GM19324 (cell line): ENCODE measurements around the gene HOMER1.
"Not testable (repeated sequence)": the region's sequence is repeated elsewhere in the genome, so short reads cannot be mapped to it uniquely, and the experiment has no call there.

Source experiments
- ATAC-seq: cut with Tn5 transposase; IDR thresholded peaks from one replicate; pipeline ENCODE4 v1.9.1; 2021; ENCODE audit warnings: mild to moderate bottlenecking, moderate library complexity; ENCODE audit not compliant: unreplicated experiment, low FRiP score

HOMER1 gene

DNA sequence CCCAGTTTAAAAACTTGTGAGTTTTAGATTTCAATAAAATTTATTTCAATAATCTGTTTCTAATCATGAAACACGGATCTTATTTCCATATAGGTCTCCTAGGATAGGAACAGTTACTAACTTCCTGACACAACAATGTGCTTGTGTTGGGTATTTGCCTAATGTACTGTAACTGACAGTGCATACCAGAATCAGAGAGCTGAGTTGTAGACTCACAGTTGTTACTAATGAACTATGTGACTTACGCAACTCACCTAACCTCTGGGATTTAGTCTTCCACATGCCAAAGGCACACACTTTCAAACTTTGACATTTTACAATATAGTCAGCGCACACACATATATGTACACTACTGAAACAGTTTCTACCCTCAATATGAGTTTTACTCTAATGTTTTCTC lies 77.7 kb downstream of the HOMER1 start:
- no peak for ATAC-seq

- no peak for ATAC-seq
Observed at GRCh38 chr5:79430196-79430595, 83.7 kb downstream of the HOMER1 start.

DNA sequence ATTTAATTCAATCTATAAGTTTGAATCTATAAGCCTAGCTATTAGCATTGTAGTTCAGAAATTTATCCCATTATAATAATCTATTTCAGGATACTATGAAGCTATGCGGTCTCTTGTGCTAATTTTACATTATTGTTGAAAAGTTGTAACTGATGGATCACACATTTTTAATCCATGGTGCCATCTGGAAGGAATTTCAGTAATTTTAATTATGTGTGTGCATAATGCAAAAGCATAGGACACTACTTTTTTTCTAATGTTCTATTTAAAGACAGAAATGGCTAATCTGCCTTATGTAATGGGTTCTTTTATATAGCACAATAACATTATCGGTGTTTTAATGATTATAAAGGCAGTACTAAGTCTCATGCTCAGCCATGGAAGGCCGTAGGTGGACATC lies 90.6 kb downstream of the HOMER1 start:
- no peak for ATAC-seq

DNA sequence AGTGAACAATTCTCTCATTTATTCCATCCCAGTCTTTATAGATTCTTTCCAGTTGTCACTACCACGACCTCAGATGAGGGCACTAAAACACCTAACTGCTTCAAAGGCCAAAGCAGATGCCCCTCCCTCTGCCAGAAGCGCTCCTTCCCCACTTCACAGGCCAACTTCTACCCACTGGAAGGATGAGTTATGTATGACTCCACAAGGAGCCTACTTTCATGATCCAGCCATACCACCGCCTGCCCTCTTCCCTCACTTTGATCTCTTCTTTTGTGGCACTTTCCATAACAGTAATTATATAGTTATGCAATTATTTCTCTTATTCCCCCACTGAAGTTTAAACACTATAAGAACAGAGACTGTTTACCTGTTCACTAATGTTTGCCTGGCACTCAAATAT lies 93.7 kb downstream of the HOMER1 start:
- ATAC-seq: no peak

GRCh38 chr5:79418276-79418675 lies 95.7 kb downstream of the HOMER1 start:
- no peak for ATAC-seq

DNA sequence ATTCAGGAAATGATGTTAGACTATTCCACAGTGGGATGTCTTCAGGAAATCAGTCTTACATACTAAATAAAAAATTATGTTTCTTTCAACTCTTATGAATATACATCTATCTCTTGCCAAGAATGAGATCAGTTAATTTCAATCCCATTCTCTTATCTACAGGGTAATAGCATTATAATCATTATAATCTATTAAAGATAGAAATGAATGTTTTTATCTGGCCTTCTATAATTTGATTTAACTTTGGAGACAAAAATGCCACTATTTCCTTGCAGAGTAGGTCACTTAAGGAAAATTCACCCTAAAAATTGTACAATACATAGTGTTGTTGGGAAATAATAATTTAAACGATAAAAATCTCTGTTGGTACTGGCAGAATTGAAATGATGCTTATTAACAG lies 96.4 kb downstream of the HOMER1 start:
- ATAC-seq: no peak

DNA sequence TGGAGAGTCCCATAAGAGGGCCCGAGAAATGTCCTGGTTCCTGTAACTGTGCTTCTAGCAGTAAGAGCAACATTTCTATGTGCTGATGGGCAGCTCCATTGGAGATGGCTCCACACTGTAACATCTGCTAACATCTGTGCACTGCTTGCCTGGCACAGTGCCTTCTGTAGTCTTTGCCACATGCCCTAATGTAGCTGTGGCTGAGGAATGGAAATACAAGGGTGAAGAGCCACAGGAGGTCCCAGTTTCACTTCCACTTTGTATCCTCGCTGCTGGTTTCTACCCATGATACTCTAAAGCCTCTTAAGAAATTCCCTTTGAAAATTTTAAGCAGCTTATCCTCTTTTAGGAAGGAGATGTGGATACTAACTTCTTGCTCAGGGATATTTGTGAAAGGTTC lies 97.4 kb downstream of the HOMER1 start:
- ATAC-seq: peak; percentile 85

DNA sequence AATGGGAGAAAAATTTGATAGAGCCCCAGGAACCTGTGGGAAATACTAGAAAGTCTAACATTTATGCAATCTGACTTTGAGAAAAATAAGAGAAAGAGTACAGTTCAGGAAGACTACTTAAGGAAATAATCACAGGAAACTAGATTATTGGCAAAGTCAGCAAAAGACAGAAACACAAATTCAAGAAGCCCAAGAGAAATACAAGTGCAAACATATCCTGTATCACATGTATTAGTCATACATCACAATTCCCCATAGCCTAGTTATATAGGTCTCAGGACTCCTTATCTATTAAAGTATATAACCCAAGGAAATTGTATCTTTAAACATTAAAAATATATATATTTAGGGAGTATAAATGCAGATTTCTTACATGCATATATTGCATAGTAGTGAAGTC lies 100.8 kb downstream of the HOMER1 start:
- no peak for ATAC-seq

DNA sequence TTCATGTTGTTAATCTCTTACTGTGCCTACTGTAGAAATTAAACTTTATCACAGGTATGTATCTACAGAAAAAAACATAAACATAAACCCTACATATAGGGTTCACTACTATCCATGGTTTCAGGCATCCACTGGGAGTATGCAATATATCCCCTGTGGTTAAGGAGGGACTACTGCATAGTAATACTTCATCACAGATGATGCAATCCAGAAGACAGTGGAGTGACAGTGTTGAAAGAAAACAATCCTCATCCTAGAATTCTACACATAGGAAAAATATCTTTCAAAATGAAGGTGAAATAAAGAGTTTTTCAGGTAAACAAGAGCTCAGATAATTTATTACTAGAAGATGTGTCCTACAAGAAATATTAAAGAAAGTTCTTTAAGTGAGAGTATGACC lies 105.9 kb downstream of the HOMER1 start:
- no peak for ATAC-seq

GRCh38 chr5:79407591-79407990 lies 106.3 kb downstream of the HOMER1 start:
- no peak for ATAC-seq

DNA sequence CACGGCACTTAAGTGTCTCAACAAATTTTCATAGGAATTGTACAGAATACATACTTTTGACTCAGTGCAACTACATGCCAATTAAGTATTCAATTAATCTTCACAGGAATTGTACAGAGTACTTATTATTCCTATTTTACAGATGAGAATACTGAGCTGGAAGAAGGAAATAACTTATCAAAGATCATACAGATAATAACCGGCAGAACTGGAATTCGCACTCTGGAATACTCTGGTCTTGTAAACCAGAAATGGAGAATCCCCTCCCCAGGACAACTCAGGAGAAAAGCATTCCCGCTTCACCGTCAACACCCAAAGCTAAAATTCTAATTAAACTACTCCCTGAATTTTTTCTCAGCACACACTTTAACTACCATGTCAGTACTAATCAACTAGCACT lies 112.7 kb downstream of the HOMER1 start:
- no peak for ATAC-seq

- ATAC-seq: no peak
Observed at GRCh38 chr5:79399046-79399445, 114.9 kb downstream of the HOMER1 start.

DNA sequence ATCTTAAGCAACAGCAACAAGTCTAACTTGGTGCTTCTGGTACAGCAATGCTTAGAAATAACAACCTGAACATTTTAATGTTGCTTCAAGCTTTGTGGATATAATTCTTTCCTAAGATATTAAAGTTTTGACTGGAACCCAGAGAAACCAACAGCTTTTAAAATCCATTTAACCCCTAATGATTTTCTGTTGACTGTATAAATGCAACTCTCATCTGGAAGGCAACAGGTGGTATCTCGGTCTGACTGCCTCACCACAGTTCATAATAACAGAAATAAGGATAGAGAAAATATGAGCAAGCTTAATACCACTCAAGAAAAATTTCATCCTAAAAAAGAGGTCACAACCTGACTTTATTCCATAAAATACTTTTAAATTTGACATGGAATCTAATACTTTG lies 116.9 kb downstream of the HOMER1 start:
- ATAC-seq: no peak

DNA sequence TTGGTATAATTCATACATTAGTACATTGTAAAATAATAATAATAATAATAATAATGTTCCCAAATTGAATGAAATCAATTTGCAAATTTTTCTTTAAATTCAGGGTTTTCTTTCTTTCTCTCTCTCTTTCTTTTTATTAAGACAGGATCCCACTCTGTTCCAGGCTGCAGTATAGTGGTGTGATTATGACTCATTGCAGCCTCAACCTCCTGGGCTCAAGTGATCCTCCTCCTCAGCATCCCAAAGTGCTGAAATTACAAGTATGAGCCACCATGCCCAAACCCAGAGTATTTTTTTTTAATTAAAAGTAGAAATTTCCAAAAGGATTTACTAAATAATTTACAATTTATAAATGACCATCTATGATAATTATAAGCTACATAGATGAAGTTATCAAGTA lies 117.7 kb downstream of the HOMER1 start:
- no peak for ATAC-seq

- no peak for ATAC-seq
Observed at GRCh38 chr5:79395296-79395695, 118.6 kb downstream of the HOMER1 start.

- no peak for ATAC-seq
Observed at GRCh38 chr5:79392776-79393175, 121.2 kb downstream of the HOMER1 start.

DNA sequence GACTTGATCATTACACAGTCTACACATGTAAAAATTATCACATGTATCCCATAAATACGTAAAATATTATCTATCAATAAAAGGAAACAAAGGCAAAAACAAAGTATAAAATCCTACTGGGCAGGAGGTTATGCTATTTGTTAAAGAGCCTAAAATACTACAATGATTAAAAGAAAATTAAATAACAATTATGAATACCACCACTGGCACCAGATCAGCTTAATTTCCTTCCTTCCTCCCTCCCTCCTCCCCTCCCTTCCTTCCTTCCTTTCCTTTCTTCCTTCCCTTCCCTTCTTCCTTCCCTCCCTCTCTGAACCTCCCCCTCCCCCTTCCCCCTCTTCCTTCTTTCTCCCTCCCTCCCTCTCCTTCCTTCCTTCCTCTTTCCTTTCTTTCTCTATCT lies 127.3 kb downstream of the HOMER1 start:
- no peak for ATAC-seq

DNA sequence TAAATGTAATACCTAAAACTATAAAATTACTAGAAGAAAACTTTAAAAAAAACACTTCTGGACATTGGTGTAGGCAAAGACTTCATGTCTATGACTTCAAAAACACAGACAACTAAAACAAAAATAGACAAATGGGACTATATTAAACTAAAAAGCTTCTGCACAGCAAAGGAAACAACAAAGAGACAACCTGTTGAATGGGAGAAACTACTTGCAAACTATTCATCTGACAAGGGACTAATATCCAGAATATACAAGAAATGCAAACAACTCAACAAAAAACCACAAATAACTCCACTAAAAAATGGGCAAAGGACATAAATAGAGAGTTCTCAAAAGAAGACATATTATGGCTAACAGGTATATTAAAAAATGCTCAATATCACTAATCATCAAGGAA lies 128.8 kb downstream of the HOMER1 start:
- ATAC-seq: not testable (repeated sequence)

- no peak for ATAC-seq
Observed at GRCh38 chr5:79378510-79379186, 135.3 kb downstream of the HOMER1 start.

GRCh38 chr5:79357398-79357797 lies 156.5 kb downstream of the HOMER1 start:
- no peak for ATAC-seq

DNA sequence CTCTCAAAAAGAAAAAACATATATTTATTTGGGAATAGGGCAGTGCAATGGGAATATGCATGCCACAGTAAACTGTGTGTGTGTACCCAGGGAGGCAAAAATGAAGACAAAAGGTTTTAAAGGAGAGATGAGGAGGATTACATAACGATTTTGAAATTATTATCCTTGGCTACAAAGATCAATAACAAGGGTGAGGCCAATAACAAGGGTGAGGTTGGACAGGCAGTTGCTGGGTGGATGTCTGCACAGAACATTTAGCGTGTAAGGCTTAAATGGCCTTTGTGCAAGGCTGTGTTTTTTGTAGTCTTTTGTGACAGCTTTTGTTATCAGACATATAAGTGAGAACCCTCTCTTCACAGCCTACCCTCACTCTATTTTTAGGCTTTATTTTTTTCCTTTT lies 164.1 kb downstream of the HOMER1 start:
- no peak for ATAC-seq

GRCh38 chr5:79349047-79349446 lies 164.9 kb downstream of the HOMER1 start:
- no peak for ATAC-seq

DNA sequence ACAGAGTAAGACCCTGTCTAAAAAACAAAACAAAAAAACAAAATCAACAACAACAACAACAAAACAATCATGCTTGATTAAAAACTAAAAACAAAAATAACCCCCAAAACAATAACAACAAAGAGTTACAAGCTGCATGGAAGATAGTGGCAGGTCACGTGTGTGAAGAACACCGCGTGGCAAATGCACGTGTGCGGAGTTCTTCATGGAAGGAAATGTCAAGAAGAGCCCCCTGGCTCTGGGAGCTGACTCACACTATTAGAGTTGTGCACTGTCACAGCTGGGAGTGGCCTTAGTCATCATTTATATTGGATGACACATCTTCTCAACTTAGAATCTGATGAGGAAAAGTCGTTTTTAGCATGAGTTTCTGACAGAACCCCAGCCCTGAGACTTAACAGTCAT lies 167.5 kb downstream of the HOMER1 start:
- no peak for ATAC-seq
